HEK293T (cell line): ENCODE measurements around the gene CYP27B1.

ENCODE experiments used
- BHLHE40 ChIP-seq: fragments of 450-650 bp; IDR thresholded peaks from 2 replicates; pipeline ENCODE4 v1.6.1; 2016; ENCODE audit warnings: mild to moderate bottlenecking, moderate library complexity, borderline replicate concordance
- ELF4 ChIP-seq: fragments of 450-650 bp; IDR thresholded peaks from 2 replicates; pipeline ENCODE4 v1.6.1; 2017; ENCODE audit warnings: antibody characterized with exemption
- FOXA1 ChIP-seq: fragments of 450-650 bp; IDR thresholded peaks from 2 replicates; pipeline ENCODE4 v1.6.1; 2016; ENCODE audit warnings: mild to moderate bottlenecking
- FOXK2 ChIP-seq: fragments of 450-650 bp; IDR thresholded peaks from 2 replicates; pipeline ENCODE4 v1.6.1; 2016; ENCODE audit warnings: mild to moderate bottlenecking
- FOXM1 ChIP-seq: fragments of 450-650 bp; IDR thresholded peaks from 2 replicates; pipeline ENCODE4 v1.6.1; 2017; ENCODE audit warnings: mild to moderate bottlenecking, borderline replicate concordance
- HDGF ChIP-seq: fragments of 450-650 bp; IDR thresholded peaks from 2 replicates; pipeline ENCODE4 v1.6.1; 2017; ENCODE audit warnings: antibody characterized with exemption, borderline replicate concordance
- L3MBTL2 ChIP-seq: fragments of 450-650 bp; conservative IDR thresholded peaks from 2 replicates; pipeline ENCODE4 v1.6.1; 2016; ENCODE audit warnings: mild to moderate bottlenecking
- LEF1 ChIP-seq: fragments of 450-650 bp; IDR thresholded peaks from 2 replicates; pipeline ENCODE4 v1.6.1; 2017; ENCODE audit warnings: mild to moderate bottlenecking, borderline replicate concordance
- NFRKB ChIP-seq: fragments of 450-650 bp; IDR thresholded peaks from 2 replicates; pipeline ENCODE4 v1.6.1; 2016; ENCODE audit warnings: mild to moderate bottlenecking, moderate library complexity
- SP1 ChIP-seq: fragments of 450-650 bp; IDR thresholded peaks from 2 replicates; pipeline ENCODE4 v1.6.1; 2017
- SUZ12 ChIP-seq: fragments of 450-650 bp; IDR thresholded peaks from 2 replicates; pipeline ENCODE4 v1.6.1; 2016; ENCODE audit warnings: mild to moderate bottlenecking
- TARDBP ChIP-seq: fragments of 450-650 bp; IDR thresholded peaks from 2 replicates; pipeline ENCODE4 v1.6.1; 2016
- ZNF384 ChIP-seq: fragments of 450-650 bp; IDR thresholded peaks from 2 replicates; pipeline ENCODE4 v1.6.1; 2016
- TF ChIP-seq, protein P1 (sequence below): fragments of 450-650 bp; IDR thresholded peaks from 2 replicates; pipeline ENCODE4 v1.6.1; 2016

DNA sequence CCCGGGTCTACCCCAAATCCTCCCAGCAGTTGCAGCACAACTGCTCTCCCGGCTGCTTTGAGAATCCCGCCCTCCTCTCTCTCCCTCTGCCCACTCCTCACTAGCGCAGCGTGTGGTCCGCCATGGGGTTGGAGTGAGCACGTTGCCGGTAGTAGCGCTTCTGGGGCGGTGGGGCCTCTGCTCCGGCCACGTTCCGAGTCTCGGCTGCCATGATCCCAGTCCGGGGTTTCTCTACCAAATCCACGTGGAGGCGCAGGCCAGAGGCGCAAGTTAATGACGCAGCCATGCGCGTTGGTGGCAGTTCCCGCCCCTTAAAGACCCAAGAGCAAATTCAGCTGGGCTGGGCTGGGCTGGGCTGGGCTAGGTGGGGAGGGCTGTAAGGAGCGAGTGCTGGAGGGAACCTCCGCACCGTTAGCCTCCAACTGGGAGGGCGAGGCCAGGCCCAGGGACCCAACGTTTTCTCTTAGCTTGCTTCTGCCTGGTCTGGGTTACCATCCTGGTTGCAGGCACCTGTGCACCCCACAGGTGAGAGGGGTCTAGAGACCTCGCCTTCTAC lies 5.1 kb upstream of the CYP27B1 start, which contains the start of gene METTL1:
- no peak for TF ChIP-seq FOXM1
- TF ChIP-seq TARDBP = no peak
- no peak for TF ChIP-seq SP1
- TF ChIP-seq BHLHE40 = no peak
- no peak for TF ChIP-seq FOXK2
- TF ChIP-seq ELF4 = 0 out of 2 replicates have a peak, but pooled peaks have one; percentile 26
- peak; percentile 86 for TF ChIP-seq L3MBTL2
- no peak for TF ChIP-seq ZNF384
- TF ChIP-seq HDGF = 0 out of 2 replicates have a peak, but pooled peaks have one; percentile 56
- no peak for TF ChIP-seq SUZ12
- TF ChIP-seq LEF1 = no peak
- TF ChIP-seq NFRKB = peak; percentile 60
- TF ChIP-seq FOXA1 = no peak
- TF ChIP-seq, protein P1, sequence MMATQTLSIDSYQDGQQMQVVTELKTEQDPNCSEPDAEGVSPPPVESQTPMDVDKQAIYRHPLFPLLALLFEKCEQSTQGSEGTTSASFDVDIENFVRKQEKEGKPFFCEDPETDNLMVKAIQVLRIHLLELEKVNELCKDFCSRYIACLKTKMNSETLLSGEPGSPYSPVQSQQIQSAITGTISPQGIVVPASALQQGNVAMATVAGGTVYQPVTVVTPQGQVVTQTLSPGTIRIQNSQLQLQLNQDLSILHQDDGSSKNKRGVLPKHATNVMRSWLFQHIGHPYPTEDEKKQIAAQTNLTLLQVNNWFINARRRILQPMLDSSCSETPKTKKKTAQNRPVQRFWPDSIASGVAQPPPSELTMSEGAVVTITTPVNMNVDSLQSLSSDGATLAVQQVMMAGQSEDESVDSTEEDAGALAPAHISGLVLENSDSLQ = no peak
